ENCODE results near the gene TBKBP1.
A peak's percentile ranks its signal among the peaks of the same experiment; 100 is the strongest.

TBKBP1 gene

GRCh38 chr17:47652570-47652969 is 41.4 kb upstream of the TBKBP1 start:
- DNase-seq (ENCODE audit: low read depth): peak; percentile 32
- TF ChIP-seq, protein P1, sequence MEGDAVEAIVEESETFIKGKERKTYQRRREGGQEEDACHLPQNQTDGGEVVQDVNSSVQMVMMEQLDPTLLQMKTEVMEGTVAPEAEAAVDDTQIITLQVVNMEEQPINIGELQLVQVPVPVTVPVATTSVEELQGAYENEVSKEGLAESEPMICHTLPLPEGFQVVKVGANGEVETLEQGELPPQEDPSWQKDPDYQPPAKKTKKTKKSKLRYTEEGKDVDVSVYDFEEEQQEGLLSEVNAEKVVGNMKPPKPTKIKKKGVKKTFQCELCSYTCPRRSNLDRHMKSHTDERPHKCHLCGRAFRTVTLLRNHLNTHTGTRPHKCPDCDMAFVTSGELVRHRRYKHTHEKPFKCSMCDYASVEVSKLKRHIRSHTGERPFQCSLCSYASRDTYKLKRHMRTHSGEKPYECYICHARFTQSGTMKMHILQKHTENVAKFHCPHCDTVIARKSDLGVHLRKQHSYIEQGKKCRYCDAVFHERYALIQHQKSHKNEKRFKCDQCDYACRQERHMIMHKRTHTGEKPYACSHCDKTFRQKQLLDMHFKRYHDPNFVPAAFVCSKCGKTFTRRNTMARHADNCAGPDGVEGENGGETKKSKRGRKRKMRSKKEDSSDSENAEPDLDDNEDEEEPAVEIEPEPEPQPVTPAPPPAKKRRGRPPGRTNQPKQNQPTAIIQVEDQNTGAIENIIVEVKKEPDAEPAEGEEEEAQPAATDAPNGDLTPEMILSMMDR (conservative IDR thresholded peaks at IDR 0.05; ENCODE audit: low read depth, low read length): no peak
- H3K4me3 ChIP-seq (ENCODE audit: low read depth, low read length): no peak overlapping the region

GRCh38 chr17:47653442-47653841 is 40.5 kb upstream of the TBKBP1 start:
- TF ChIP-seq, protein P1 (conservative IDR thresholded peaks at IDR 0.05; ENCODE audit: low read depth, low read length): no peak
- no peak overlapping the region for H3K4me3 ChIP-seq (ENCODE audit: low read depth, low read length)
- no peak for DNase-seq (ENCODE audit: low read depth)

DNA sequence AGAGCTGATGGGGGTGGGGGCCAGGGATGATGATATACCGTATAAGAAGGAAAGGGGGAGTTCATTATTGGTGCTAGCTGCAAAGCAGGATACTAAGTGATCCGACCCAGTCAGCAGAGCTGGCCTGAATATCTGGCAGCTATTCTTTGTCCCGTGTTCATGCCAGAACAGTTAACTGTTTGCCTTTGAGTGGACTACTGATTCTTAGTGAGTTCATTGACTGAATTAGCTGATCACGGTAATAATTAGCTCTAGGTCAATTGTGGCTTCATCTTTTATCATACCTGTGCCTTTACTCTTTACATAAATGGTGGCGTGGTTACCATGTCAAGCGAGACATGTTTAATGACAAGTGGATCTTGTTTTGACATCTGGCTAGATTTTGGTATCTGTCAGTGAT is 39.0 kb upstream of the TBKBP1 start:
- TF ChIP-seq, protein P1 (conservative IDR thresholded peaks at IDR 0.05; ENCODE audit: low read depth, low read length): no peak
- no peak for DNase-seq (ENCODE audit: low read depth)
- no peak overlapping the region for H3K4me3 ChIP-seq (ENCODE audit: low read depth, low read length)

DNA sequence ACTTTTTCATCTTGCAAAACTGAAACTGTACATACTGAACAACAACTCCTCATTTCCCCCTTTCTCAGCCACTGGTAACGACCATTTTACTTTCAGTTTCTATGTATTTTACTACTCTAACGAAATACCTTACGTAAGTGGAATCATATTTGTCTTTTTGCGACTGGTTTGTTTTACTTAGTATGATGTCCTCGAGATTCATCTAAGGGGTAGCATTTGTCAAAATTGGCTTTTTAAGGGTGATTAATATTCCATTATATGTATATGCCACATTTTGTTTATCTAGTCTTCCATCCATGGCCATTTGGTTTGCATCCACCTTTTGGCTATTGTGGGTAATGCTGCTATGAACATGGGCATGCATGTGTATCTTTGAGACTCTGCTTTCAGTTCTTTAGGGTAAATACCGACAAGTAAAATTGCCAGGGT is 33.9 kb upstream of the TBKBP1 start:
- TF ChIP-seq, protein P1 (conservative IDR thresholded peaks at IDR 0.05; ENCODE audit: low read depth, low read length): no peak
- H3K4me3 ChIP-seq (ENCODE audit: low read depth, low read length): no peak overlapping the region
- no peak for DNase-seq (ENCODE audit: low read depth)

GRCh38 chr17:47663912-47664623 is 29.9 kb upstream of the TBKBP1 start:
- DNase-seq (ENCODE audit: low read depth): peak; percentile 81
- TF ChIP-seq, protein P1 (conservative IDR thresholded peaks at IDR 0.05; ENCODE audit: low read depth, low read length): peak; percentile 82
- no peak overlapping the region for H3K4me3 ChIP-seq (ENCODE audit: low read depth, low read length)

DNA sequence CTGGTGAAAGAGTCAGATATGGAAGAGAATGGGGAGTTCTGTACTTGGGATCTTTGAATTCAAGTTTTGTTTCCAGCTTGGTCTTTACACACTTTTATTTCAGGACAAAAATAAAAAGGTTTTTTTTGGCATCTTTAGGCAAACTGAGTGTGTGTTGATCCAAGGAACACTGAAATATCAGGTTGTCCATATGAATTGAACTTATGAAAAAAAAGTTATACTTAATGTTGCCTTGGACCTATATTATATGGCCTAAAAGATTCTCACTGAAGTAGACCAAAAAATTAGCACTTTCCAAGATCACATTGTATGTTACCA is 29.4 kb upstream of the TBKBP1 start:
- no peak for DNase-seq (ENCODE audit: low read depth)
- TF ChIP-seq, protein P1 (conservative IDR thresholded peaks at IDR 0.05; ENCODE audit: low read depth, low read length): no peak
- H3K4me3 ChIP-seq (ENCODE audit: low read depth, low read length): no peak overlapping the region

GRCh38 chr17:47665655-47666054 is 28.3 kb upstream of the TBKBP1 start:
- TF ChIP-seq, protein P1 (conservative IDR thresholded peaks at IDR 0.05; ENCODE audit: low read depth, low read length): no peak

More at GRCh38 chr17:47665655-47666054, 28.3 kb upstream of the TBKBP1 start:
- peak; percentile 67 for DNase-seq (ENCODE audit: low read depth)
- H3K4me3 ChIP-seq (ENCODE audit: low read depth, low read length): no peak overlapping the region

Data from choroid plexus epithelial cell (primary cell).